ENCODE results near the gene RNF43. TPM values are rescaled to one million over a fixed set of nuclear protein-coding genes. Genes with fewer than 3 reads are reported as not detected.

The RNF43 gene
- total RNA-seq, 1 donor from 2014 or later, result not detected

DNA sequence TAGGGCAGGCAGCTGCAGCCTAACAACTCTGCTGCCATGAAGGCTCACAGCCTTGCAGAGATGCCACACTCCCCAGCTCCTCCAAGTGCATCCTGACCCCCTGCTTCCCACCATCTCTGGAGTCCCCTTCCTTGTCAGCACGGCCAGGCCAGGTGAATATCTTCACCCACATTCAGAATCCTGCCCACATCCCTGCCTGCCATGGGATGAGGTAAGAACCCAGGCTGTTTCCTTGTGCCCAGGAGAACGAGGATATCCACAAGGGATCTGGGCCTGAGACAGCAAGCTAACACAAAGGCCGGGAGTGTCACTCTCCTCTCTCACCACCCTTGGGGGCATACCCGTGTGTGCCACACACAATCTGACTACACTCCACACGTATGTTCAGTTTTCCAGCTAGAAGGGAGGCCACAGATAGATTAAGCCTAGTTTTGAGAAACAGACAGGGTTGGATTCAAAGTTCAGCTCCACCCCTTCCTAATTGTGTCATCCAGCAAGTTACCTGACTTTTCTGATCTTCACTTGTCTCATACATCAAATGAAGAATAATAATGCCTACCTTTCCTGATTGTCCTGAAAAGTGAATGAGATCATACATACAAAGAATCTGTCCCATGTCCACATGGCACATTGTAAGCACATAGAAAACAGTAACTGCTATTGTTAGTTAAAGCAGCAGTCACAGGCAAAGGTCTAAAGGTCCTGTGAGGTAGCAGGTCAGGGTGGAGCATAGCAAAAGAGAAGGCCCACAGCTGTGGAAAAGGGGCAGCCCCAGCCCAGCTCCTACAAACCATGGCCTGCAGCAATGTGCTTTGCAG, 47.9 kb downstream of the RNF43 start:
- Histone ChIP-seq H3K4me3 (no peak overlapping the region), H3K9me3 (ENCODE audit: low read depth) (no peaks in the 10 kb centered on the region), H3F3A (ENCODE audit: low read depth) (no peaks in the 10 kb centered on the region), H3K36me3 (no peaks in the 10 kb centered on the region), H3K79me2 (ENCODE audit: low read depth) (no peaks in the 10 kb centered on the region), H3K4me1 (peaks cover 6% of the 10 kb centered on the region), H3K27me3 (no peaks in the 10 kb centered on the region), H4K20me1 (ENCODE audit: low read depth) (no peaks in the 10 kb centered on the region), H3K4me2 (no peak overlapping the region), H3K9ac (no peak overlapping the region), H3K27ac (no peak overlapping the region), H2AFZ (replicated peaks) (no peak overlapping the region)
- Mint-ChIP-seq H3K36me3 (peaks cover 2% of the 10 kb centered on the region), H3K27me3 (ENCODE audit: insufficient read depth, low read depth) (no peaks in the 10 kb centered on the region), H3K9me3 (no peaks in the 10 kb centered on the region), H3K4me3 (no peak overlapping the region), H3K27ac (peak overlapping the region; percentile 68), H3K4me1 (peaks cover 23% of the 10 kb centered on the region)
- TF ChIP-seq EZH2 (IDR thresholded peaks at IDR 0.05), result no peak
- TF ChIP-seq, protein P1, sequence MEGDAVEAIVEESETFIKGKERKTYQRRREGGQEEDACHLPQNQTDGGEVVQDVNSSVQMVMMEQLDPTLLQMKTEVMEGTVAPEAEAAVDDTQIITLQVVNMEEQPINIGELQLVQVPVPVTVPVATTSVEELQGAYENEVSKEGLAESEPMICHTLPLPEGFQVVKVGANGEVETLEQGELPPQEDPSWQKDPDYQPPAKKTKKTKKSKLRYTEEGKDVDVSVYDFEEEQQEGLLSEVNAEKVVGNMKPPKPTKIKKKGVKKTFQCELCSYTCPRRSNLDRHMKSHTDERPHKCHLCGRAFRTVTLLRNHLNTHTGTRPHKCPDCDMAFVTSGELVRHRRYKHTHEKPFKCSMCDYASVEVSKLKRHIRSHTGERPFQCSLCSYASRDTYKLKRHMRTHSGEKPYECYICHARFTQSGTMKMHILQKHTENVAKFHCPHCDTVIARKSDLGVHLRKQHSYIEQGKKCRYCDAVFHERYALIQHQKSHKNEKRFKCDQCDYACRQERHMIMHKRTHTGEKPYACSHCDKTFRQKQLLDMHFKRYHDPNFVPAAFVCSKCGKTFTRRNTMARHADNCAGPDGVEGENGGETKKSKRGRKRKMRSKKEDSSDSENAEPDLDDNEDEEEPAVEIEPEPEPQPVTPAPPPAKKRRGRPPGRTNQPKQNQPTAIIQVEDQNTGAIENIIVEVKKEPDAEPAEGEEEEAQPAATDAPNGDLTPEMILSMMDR (IDR thresholded peaks at IDR 0.05), result no peak
- DNase-seq (ENCODE audit: low spot score), result no peak

DNA sequence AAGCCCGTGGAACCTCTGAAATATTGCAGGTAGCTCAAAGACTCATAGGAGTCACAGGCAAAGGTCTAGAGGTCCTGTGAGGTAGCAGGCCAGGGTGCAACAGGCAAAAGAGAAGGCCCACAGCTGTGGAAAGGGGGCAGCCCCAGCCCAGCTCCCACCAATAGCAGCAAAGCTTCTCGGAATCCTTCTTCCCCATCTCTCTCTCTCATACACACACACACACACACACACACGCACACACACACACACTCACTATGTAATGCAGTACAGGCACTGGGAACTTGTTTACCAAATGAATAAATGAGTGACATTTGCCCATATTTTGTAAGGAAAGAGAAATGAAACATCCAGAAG, 48.5 kb downstream of the RNF43 start:
- Mint-ChIP-seq H3K4me3 (no peak overlapping the region), H3K9me3 (no peaks in the 10 kb centered on the region), H3K27ac (peak overlapping the region; percentile 68), H3K27me3 (ENCODE audit: insufficient read depth, low read depth) (no peaks in the 10 kb centered on the region), H3K4me1 (peaks cover 29% of the 10 kb centered on the region), H3K36me3 (peaks cover 2% of the 10 kb centered on the region)
- H3K4me2 ChIP-seq, result no peak overlapping the region
- no peak overlapping the region for H3K27ac ChIP-seq
- no peaks in the 10 kb centered on the region for H3K36me3 ChIP-seq
- TF ChIP-seq EZH2phosphoT487 (IDR thresholded peaks at IDR 0.05) (no peak), EZH2 (IDR thresholded peaks at IDR 0.05) (no peak)
- TF ChIP-seq, protein P1 (IDR thresholded peaks at IDR 0.05), result no peak
- no peaks in the 10 kb centered on the region for H3K9me3 ChIP-seq (ENCODE audit: low read depth)
- DNase-seq (ENCODE audit: low spot score), result no peak
- H4K20me1 ChIP-seq (ENCODE audit: low read depth), result no peaks in the 10 kb centered on the region
- H3K4me3 ChIP-seq, result no peak overlapping the region
- H2AFZ ChIP-seq (replicated peaks), result no peak overlapping the region
- H3K9ac ChIP-seq, result no peak overlapping the region
- H3K4me1 ChIP-seq, result peaks cover 12% of the 10 kb centered on the region
- no peaks in the 10 kb centered on the region for H3K27me3 ChIP-seq
- no peaks in the 10 kb centered on the region for H3K79me2 ChIP-seq (ENCODE audit: low read depth)
- no peaks in the 10 kb centered on the region for H3F3A ChIP-seq (ENCODE audit: low read depth)

Other genes with a start within 250 kb of the RNF43 start
- not detected in 2 replicates for gene EPX, start 224.8 kb downstream of the RNF43 start, total RNA-seq (ENCODE audit: low replicate concordance)
- 25.8 and 30.0 TPM in 2 replicates for gene MKS1, start 198.3 kb downstream of the RNF43 start, total RNA-seq (ENCODE audit: low replicate concordance)
- not detected in 2 replicates for gene LPO, start 178.9 kb downstream of the RNF43 start, total RNA-seq (ENCODE audit: low replicate concordance)
- gene MPO, start 136.6 kb downstream of the RNF43 start, total RNA-seq (ENCODE audit: low replicate concordance), result not detected in 2 replicates
- gene TSPOAP1, start 88.7 kb downstream of the RNF43 start, total RNA-seq (ENCODE audit: low replicate concordance), result 13.8 and 48.7 TPM in 2 replicates
- 60.2 and 103 TPM in 2 replicates for gene SUPT4H1, start 65.3 kb downstream of the RNF43 start, total RNA-seq (ENCODE audit: low replicate concordance)
- gene HSF5, start 70.9 kb upstream of the RNF43 start, total RNA-seq (ENCODE audit: low replicate concordance), result 0.03 TPM in 1 of 2 replicates, not detected in the other
- 34.0 and 39.8 TPM in 2 replicates for gene MTMR4, start 97.1 kb upstream of the RNF43 start, total RNA-seq (ENCODE audit: low replicate concordance)

Measured in neural progenitor cell (in vitro differentiated cells).